LNCaP clone FGC (cell line): ENCODE data around the gene HLA-DOB.
A peak's percentile ranks its signal among the peaks of the same experiment; 100 is the strongest.

Source experiments
- DNase-seq: peaks from one replicate; pipeline ENCODE4 v3.0.0-alpha.2; 2011; ENCODE audit warnings: low read depth
- H3K4me3 ChIP-seq: 2 replicates; pipeline ENCODE4 v1.5.1; 2011; ENCODE audit warnings: mild to moderate bottlenecking, low read depth, low read length, control low read depth
- TF ChIP-seq, protein P1 (sequence below): IDR thresholded peaks from 2 replicates; pipeline ENCODE4 v1.5.1; 2012; ENCODE audit warnings: mild to moderate bottlenecking; ENCODE audit not compliant: control insufficient read depth, insufficient read depth; ENCODE audit errors: extremely low read depth

The HLA-DOB gene

DNA sequence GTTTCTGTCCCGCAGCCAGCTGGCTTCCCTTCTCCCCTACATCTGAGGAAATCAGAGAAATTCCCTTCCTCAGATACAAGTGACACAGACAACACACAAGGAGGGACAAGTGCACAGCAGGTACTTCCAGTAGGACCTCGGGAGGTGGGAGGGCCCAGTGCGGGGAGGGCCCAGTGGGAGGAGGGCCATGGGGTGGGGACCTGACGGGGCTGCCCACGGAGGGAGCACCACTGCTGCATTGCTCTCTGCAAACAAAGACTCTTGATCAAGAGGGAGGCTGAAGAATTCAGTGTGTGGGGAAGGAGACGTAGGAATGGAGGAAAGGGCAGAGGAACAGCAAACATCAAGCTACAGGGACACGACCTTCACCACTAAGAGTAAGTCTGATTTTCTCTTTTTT is 12.7 kb upstream of the HLA-DOB start:
- H3K4me3 ChIP-seq = no peak overlapping the region
- TF ChIP-seq, protein P1, sequence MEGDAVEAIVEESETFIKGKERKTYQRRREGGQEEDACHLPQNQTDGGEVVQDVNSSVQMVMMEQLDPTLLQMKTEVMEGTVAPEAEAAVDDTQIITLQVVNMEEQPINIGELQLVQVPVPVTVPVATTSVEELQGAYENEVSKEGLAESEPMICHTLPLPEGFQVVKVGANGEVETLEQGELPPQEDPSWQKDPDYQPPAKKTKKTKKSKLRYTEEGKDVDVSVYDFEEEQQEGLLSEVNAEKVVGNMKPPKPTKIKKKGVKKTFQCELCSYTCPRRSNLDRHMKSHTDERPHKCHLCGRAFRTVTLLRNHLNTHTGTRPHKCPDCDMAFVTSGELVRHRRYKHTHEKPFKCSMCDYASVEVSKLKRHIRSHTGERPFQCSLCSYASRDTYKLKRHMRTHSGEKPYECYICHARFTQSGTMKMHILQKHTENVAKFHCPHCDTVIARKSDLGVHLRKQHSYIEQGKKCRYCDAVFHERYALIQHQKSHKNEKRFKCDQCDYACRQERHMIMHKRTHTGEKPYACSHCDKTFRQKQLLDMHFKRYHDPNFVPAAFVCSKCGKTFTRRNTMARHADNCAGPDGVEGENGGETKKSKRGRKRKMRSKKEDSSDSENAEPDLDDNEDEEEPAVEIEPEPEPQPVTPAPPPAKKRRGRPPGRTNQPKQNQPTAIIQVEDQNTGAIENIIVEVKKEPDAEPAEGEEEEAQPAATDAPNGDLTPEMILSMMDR = no peak
- DNase-seq = no peak

DNA sequence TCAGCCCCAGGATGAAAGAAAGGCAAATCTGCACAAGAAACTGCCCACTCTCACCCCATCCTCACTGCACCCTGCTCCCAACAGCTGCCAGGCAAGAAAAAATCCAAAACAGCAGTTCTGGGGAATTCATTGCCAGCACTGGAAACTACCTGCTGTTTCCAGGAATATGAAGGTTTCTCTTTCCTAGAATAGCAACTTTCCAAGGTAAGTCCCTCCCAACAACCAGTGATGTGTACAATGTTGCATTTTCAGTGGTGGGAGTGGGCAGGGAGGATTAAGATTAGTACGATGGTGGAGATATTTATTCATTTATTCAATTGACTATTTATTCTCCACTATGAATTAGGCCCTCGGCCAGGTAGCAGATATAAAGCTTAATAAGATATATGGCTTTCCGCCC is 10.2 kb upstream of the HLA-DOB start:
- TF ChIP-seq, protein P1 = no peak
- no peak overlapping the region for H3K4me3 ChIP-seq
- no peak for DNase-seq

- DNase-seq = no peak
- TF ChIP-seq, protein P1 = peak; percentile 64
- H3K4me3 ChIP-seq = no peak overlapping the region
Measured at GRCh38 chr6:32825966-32826365, 9.2 kb upstream of the HLA-DOB start.

DNA sequence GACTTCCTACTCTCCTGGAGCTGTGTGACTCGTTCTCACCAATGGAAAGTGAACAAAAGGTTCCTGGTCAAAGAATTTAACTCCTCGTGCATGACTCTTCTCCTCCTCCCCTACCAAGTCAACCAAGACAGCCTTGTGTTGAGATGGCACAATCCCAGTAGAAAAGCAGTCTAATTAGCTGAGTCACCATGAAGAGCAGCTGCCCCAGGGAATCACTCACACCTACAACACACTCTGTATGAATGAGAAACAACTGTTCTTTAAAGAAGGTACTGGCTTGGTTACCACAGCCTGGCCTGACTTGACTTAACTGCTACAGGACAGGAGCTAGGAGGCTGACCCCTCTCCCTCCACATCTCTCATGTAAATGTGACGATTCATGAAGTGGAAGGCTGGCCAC is 2.9 kb upstream of the HLA-DOB start:
- TF ChIP-seq, protein P1 = no peak
- no peak for DNase-seq
- H3K4me3 ChIP-seq = no peak overlapping the region

GRCh38 chr6:32818867-32819266 is 2.1 kb upstream of the HLA-DOB start:
- H3K4me3 ChIP-seq = no peak overlapping the region
- TF ChIP-seq, protein P1 = no peak
- no peak for DNase-seq

DNA sequence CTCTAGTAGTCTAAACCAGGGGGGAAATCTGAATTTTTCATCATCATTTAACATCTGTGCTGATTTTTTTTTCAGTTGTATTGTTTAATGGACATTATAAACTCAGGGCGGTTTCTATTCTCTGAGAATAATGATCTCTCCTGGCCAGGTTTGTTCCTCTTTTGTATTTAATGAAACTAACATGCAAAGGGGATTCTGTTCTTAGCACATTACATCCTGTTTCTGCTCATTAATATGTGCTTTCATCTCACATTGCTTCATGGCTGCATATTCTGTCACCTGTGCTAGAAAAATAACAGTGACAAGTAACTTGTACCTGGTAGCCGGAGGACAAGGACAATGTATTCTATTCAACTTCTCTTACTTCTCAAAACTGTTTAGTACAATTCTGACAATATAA is 806 bp downstream of the HLA-DOB start:
- H3K4me3 ChIP-seq = no peak overlapping the region
- TF ChIP-seq, protein P1 = no peak
- no peak for DNase-seq

GRCh38 chr6:32815115-32815514 is 1.7 kb downstream of the HLA-DOB start:
- no peak for DNase-seq
- H3K4me3 ChIP-seq = no peak overlapping the region
- TF ChIP-seq, protein P1 = no peak
